ENCODE results near the gene CSMD2. TPM values are rescaled to one million over a fixed set of nuclear protein-coding genes. Genes with fewer than 3 reads are reported as not detected.

The CSMD2 gene
- total RNA-seq, 1 experiment from 2014 or later, result 0.22 TPM

DNA sequence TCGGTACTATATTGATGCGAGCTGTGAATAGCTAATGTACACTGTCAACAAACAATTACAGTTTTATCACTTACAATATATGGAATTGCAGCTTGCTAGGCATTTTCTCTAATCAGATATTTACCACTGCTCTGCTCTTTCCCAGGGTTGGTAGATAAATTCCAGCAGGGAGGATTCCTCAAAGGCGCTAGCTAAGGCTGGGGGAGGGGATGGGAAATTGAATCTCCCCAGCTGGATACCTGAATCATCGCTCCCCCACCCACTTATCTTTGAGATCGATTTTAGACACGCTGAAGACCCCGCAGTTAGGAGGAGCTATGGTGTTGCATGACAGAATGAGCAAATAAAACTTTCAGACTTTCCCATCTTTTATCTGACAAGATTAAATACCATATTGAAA lies 127.2 kb downstream of the CSMD2 start:
- no peak for ATAC-seq
- H3K9me2 ChIP-seq (ENCODE audit: insufficient read depth), result no peaks in the 10 kb centered on the region
- no TSS peak for BruUV-seq (replicated peaks)
- DNase-seq (ENCODE audit: low read depth, low spot score), result no peak
- no peak overlapping the region for H3K27ac ChIP-seq (ENCODE audit: low read depth, low read length)
- TF ChIP-seq SRF (IDR thresholded peaks at IDR 0.05; ENCODE audit: low read depth) (no peak), ZFX (IDR thresholded peaks at IDR 0.05) (no peak), POLR2A (IDR thresholded peaks at IDR 0.05; ENCODE audit: borderline replicate concordance, extremely low read depth, insufficient read depth, insufficient read length) (no peak), JUND (IDR thresholded peaks at IDR 0.05) (no peak), CEBPB (IDR thresholded peaks at IDR 0.05; ENCODE audit: low read depth) (no peak), EZH2 (IDR thresholded peaks at IDR 0.05) (no peak), TCF7L2 (IDR thresholded peaks at IDR 0.05; ENCODE audit: borderline replicate concordance, extremely low read depth, insufficient read depth, insufficient read length) (no peak), ZBTB33 (IDR thresholded peaks at IDR 0.05; ENCODE audit: extremely low read depth, insufficient replicate concordance, low read length) (no peak), ZNF274 (IDR thresholded peaks at IDR 0.05; ENCODE audit: low read depth, low read length) (no peak), ELF1 (IDR thresholded peaks at IDR 0.05; ENCODE audit: borderline replicate concordance, low read depth) (no peak), EGR1 (IDR thresholded peaks at IDR 0.05; ENCODE audit: low read depth) (no peak), EZH2phosphoT487 (IDR thresholded peaks at IDR 0.05; ENCODE audit: borderline replicate concordance) (no peak), CTCF (IDR thresholded peaks at IDR 0.05 in 2 of 3, conservative IDR thresholded peaks at IDR 0.05 in 1 of 3; ENCODE audit: borderline replicate concordance in 1 of 3, insufficient read depth in 1 of 3, low read depth in 2 of 3, low read length in 2 of 3) (no peak)
- TF ChIP-seq, protein P1, sequence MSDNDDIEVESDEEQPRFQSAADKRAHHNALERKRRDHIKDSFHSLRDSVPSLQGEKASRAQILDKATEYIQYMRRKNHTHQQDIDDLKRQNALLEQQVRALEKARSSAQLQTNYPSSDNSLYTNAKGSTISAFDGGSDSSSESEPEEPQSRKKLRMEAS (IDR thresholded peaks at IDR 0.05), result no peak
- TF ChIP-seq, protein P2, sequence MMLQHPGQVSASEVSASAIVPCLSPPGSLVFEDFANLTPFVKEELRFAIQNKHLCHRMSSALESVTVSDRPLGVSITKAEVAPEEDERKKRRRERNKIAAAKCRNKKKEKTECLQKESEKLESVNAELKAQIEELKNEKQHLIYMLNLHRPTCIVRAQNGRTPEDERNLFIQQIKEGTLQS (IDR thresholded peaks at IDR 0.05), result no peak
- no peaks in the 10 kb centered on the region for H3K36me3 ChIP-seq (ENCODE audit: control insufficient read depth in 1 of 2, insufficient read depth in 2 of 2, low read length in 2 of 2)
- no peak overlapping the region for H3K4me2 ChIP-seq (ENCODE audit: low read length)
- H3K9me3 ChIP-seq (ENCODE audit: control insufficient read depth in 1 of 2, insufficient read depth in 1 of 2, low read depth in 1 of 2, low read length in 2 of 2), result no peaks in the 10 kb centered on the region
- POLR2A ChIA-PET, result no interaction called here
- peaks cover 17% of the 10 kb centered on the region for H3K27me3 ChIP-seq (ENCODE audit: insufficient read depth, low read length)
- no peak overlapping the region for H3K4me3 ChIP-seq (replicated peaks in 1 of 2; ENCODE audit: low read depth in 1 of 2, low read length in 2 of 2)
- no peak overlapping the region for H2AFZ ChIP-seq (ENCODE audit: low read depth, low read length, poor library complexity, severe bottlenecking)
- H3K79me2 ChIP-seq (ENCODE audit: insufficient read depth, low read length), result no peaks in the 10 kb centered on the region
- no peak overlapping the region for H3K9ac ChIP-seq (ENCODE audit: low read length)
- RAD21 ChIA-PET (ENCODE audit: low non-redundant PET in 1 of 2, low total read pairs in 2 of 2, uncharacterized antibody in 2 of 2, unreplicated experiment in 2 of 2), result no interaction called here
- CTCF ChIA-PET, result no interaction called here
- intact Hi-C loops (cut with micrococcal nuclease), result no loop called here
- no peaks in the 10 kb centered on the region; the same call in 1 of the 2 replicates for H4K20me1 ChIP-seq (ENCODE audit: insufficient read depth)
- H3K4me1 ChIP-seq (ENCODE audit: control insufficient read depth in 1 of 2, insufficient read depth in 2 of 2, low read length in 2 of 2), result no peaks in the 10 kb centered on the region
